Measurements from ENCODE around the gene AGPS. TPM values are rescaled to one million over a fixed set of nuclear protein-coding genes. Genes with fewer than 3 reads are reported as not detected.

Gene AGPS
- total and polyA plus RNA-seq, 9 of the 15 experiments (the other 6 are each of a cell fraction or from before 2014, with no cell fraction given), result 15.5 to 211 (median 63.1) TPM

DNA sequence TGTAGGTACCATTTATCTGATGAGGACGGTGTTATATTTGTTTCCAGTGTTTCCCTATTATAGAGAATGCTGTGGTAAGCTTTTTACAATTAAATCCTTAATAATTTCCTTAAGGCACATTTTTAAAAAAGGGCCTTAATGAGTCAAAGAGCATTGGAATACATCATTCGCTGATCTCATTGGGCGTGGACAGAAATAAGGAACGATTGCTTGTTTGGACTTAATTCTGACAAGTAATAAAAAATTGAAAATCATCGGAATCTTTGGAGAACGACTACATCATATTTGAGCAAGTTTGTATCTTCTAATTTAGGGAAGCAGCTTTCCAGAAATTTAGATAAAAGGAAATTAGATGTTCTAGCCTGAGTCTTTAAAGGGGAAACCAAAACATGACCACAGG is 11.3 kb downstream of the AGPS start:
- POLR2A ChIA-PET, result interaction anchor here (1.0 to 2.9 kb wide), 3 partner anchors 9 to 12 kb away, joined by 3 to 16 read pairs (median 7); partner anchors contain the start of gene AGPS
- Histone ChIP-seq H3K9ac (ENCODE audit: insufficient read depth in 1 of 2, low read depth in 2 of 2, low read length in 2 of 2) (no peak overlapping the region), H3K4me3 (no peak overlapping the region), H2AFZ (ENCODE audit: low read depth, low read length) (no peak overlapping the region), H3K27ac (ENCODE audit: extremely low read depth, low read depth, low read length) (no peak overlapping the region), H3K79me2 (ENCODE audit: control insufficient read depth, insufficient read depth, low read length) (peaks cover 98% of the 10 kb centered on the region), H3K36me3 (ENCODE audit: control insufficient read depth, insufficient read depth, low read length) (peaks cover 6% of the 10 kb centered on the region; the same call in 2 of the 3 replicates), H3K9me3 (replicated peaks; ENCODE audit: control insufficient read depth, insufficient read depth, low read depth, low read length) (no peaks in the 10 kb centered on the region), H3K4me1 (replicated peaks in 1 of 2; ENCODE audit: control insufficient read depth in 2 of 2, insufficient read depth in 2 of 2, low read length in 2 of 2) (peaks cover 0 to 21% of the 10 kb centered on the region in 2 experiments; a peak in 4 of 5 replicates), H4K20me1 (replicated peaks; ENCODE audit: control insufficient read depth, insufficient read depth, low read length) (no peaks in the 10 kb centered on the region; the same call in 1 of the 2 replicates), H3K27me3 (ENCODE audit: control insufficient read depth in 2 of 2, insufficient read depth in 2 of 2, low read length in 2 of 2) (no peaks in the 10 kb centered on the region), H3K4me2 (ENCODE audit: insufficient read depth, low read length) (no peak overlapping the region), H3K9me1 (ENCODE audit: control insufficient read depth, insufficient read depth, low read length) (no peaks in the 10 kb centered on the region)
- TF ChIP-seq, protein P1, sequence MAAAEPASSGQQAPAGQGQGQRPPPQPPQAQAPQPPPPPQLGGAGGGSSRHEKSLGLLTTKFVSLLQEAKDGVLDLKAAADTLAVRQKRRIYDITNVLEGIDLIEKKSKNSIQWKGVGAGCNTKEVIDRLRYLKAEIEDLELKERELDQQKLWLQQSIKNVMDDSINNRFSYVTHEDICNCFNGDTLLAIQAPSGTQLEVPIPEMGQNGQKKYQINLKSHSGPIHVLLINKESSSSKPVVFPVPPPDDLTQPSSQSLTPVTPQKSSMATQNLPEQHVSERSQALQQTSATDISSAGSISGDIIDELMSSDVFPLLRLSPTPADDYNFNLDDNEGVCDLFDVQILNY (CRISPR knock-in tag; IDR thresholded peaks at IDR 0.05), result no peak
- TF ChIP-seq E2F3 (CRISPR knock-in tag; IDR thresholded peaks at IDR 0.05) (no peak), NR2C2 (CRISPR knock-in tag; IDR thresholded peaks at IDR 0.05) (no peak), NR2C2 (tag; IDR thresholded peaks at IDR 0.05) (no peak), JUND (IDR thresholded peaks at IDR 0.05; ENCODE audit: borderline replicate concordance, low read depth, low read length) (no peak), JUND (tag; IDR thresholded peaks at IDR 0.05; ENCODE audit: borderline replicate concordance, low read depth, low read length) (no peak)
- BruUV-seq (replicated peaks), result no TSS peak
- no peak for ATAC-seq
- intact Hi-C loops (cut with micrococcal nuclease) (no loop called here), in situ Hi-C loops (cut with MboI) (no loop called here)
- no peak for DNase-seq (ENCODE audit: extremely low read depth in 1 of 4, low spot score in 3 of 4)
- CTCF ChIA-PET (ENCODE audit: low intra/inter-chr PET ratio), result no interaction called here
- 85% methylated on average over 6 of the region's 6 CpGs for WGBS (ENCODE audit: insufficient coverage, low coverage, missing lambda C conversion rate)
- no peak for FAIRE-seq
